Activated CD8-positive, alpha-beta memory T cell treated with anti-CD3 and anti-CD28 coated beads for 24 hours (primary cell): Measurements from ENCODE around the gene NDUFS6.
"Not testable (repeated sequence)": the region's sequence is repeated elsewhere in the genome, so short reads cannot be mapped to it uniquely, and the experiment has no call there.

Source experiments
- DNase-seq: peaks from one replicate; pipeline ENCODE4 v3.0.0-alpha.2; 2020

Gene NDUFS6

GRCh38 chr5:1835431-1835830, 34.2 kb downstream of the NDUFS6 start:
- DNase-seq: no peak

GRCh38 chr5:1836176-1836890, 35.1 kb downstream of the NDUFS6 start:
- no peak for DNase-seq

GRCh38 chr5:1836891-1837880, 36.0 kb downstream of the NDUFS6 start:
- DNase-seq: no peak

GRCh38 chr5:1838013-1838412, 36.8 kb downstream of the NDUFS6 start:
- DNase-seq: no peak

GRCh38 chr5:1840071-1840547, 38.9 kb downstream of the NDUFS6 start:
- DNase-seq: no peak

- DNase-seq: no peak
Observed at GRCh38 chr5:1840741-1841521, 39.7 kb downstream of the NDUFS6 start.

- DNase-seq: no peak
Observed at GRCh38 chr5:1842004-1842819, 41.0 kb downstream of the NDUFS6 start.

- DNase-seq: not testable (repeated sequence)
Observed at GRCh38 chr5:1843761-1844160, 42.6 kb downstream of the NDUFS6 start.

- DNase-seq: no peak
Observed at GRCh38 chr5:1844708-1845436, 43.7 kb downstream of the NDUFS6 start.

- DNase-seq: no peak
Observed at GRCh38 chr5:1845696-1846095, 44.5 kb downstream of the NDUFS6 start.

- no peak for DNase-seq
Observed at GRCh38 chr5:1846583-1846982, 45.4 kb downstream of the NDUFS6 start.

- no peak for DNase-seq
Observed at GRCh38 chr5:1847056-1847455, 45.8 kb downstream of the NDUFS6 start.

GRCh38 chr5:1847611-1848010, 46.4 kb downstream of the NDUFS6 start:
- no peak for DNase-seq

- no peak for DNase-seq
Observed at GRCh38 chr5:1850324-1851154, 49.3 kb downstream of the NDUFS6 start.

- DNase-seq: no peak
Observed at GRCh38 chr5:1851290-1851934, 50.2 kb downstream of the NDUFS6 start.

- no peak for DNase-seq
Observed at GRCh38 chr5:1852324-1852947, 51.2 kb downstream of the NDUFS6 start.

- DNase-seq: no peak
Observed at GRCh38 chr5:1853531-1853930, 52.3 kb downstream of the NDUFS6 start.

GRCh38 chr5:1855075-1855474, 53.9 kb downstream of the NDUFS6 start:
- no peak for DNase-seq

GRCh38 chr5:1855596-1855995, 54.4 kb downstream of the NDUFS6 start:
- no peak for DNase-seq
